ENCODE data around the gene MED13L.
"Not testable (repeated sequence)": the region's sequence is repeated elsewhere in the genome, so short reads cannot be mapped to it uniquely, and the experiment has no call there.

MED13L gene

DNA sequence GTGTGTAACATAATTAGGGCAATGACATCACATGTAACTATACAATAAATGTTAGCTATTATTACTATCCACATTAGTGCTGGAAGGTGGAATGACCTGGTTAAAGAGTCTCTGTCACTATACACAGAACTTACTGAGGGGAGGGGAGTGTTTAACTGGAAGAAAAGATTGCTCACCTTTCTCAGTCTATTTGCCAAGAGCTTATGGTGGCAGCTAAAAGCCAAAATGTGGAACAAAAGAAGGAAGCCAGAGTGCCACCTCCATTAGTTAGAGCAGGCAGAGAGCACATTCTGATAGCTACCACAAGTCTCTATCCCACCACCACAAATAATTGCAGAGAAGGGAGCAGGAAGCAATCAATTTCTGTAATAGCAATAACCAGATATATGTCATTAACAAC, 124.4 kb downstream of the MED13L start:
- no peak for DNase-seq (ENCODE audit: low read depth in 2 of 2)

DNA sequence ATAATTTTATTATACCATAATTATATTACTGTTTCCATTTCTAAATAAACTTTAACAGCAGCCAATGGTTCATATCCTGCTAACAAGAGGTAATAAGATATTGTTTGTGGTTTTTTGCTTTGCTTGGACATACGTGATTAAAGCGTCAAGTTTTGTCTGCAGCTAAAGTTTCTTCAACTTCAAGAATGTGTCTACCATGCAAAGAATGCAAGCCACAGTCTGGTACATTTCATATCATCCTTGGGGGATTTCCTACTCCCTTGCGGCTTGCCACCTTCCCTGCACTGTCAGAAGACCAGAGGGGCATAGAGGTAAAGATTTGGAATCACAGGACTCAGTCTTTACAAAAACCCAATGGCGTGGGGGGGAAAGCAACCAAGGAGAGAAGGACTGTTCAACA, 125.2 kb downstream of the MED13L start:
- DNase-seq (ENCODE audit: low read depth in 2 of 2): no peak

DNA sequence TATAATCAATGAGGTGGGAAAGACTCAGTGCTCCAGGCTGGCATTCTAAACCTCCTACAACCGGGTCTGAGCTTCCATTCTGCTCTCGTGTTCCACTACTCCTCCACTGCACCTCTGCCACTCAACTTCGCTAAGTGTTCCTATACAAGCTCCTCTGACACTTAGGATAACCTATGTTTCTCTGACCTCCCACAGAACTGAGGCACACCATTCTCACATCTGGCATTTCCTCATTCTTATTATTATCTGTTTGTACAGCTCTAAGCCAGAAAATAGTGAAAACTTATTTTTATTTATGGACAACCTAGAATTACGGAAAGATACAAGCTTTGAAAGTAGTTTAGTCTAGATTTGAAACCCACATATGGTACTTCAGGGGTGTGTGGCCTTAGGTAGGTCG, 127.0 kb downstream of the MED13L start:
- no peak for DNase-seq (ENCODE audit: low read depth in 2 of 2)

DNA sequence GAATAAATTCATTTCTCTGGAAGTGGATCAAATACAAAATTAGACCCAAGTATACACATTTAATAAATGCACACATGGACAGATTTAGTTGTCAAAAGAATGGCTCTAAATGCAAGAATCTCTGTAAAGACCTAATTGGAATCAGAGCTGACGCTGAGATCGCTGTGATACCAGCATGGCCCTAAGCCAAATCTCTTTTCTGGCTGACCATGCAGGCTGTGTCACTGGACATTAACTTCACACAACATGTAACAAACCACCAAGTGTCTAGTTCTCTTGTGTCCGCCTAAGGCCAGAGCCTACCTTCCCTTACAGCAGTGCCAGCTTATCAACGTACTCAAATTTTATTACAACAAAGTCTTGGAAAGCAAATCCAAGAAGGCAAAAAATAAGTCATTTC, 127.5 kb downstream of the MED13L start:
- DNase-seq (ENCODE audit: low read depth in 2 of 2): no peak

DNA sequence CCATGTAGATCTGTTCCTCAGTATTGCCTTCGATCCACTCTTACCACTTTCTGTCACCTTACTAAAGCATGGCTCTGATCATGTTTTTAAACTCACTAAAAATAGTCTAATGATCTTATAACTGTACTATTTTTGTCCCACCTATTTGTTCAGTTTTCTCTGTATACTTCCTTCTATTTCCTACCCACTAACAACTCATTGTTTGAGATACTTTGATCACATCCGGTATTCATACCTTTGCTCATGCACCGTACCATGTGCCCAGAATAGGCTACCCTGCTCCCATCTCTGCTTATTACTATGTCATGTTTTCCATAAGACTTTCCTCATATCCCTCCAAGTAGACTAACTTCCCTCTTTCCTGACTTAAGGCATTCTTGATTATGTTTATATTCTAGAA, 128.6 kb downstream of the MED13L start:
- DNase-seq (ENCODE audit: low read depth in 2 of 2): no peak

DNA sequence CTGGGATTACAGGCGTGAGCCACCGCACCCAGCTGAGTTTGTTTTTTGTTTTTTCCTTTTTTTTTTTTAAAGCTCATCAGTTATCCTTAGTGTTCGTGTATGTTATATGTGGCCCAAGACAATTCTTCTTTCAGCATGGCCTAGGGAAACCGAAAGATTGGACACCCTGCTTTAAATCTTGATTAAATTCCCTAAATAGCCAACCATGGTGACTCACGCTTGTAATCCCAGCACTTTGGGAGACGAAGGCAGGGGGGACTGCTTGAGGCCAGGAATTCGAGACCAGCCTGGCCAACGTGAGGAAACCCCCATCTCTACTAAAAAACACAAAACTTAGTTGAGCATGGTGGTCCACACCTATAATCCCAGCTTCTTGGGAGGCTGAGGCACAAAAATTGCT, 131.1 kb downstream of the MED13L start:
- no peak for DNase-seq (ENCODE audit: low read depth in 2 of 2)

DNA sequence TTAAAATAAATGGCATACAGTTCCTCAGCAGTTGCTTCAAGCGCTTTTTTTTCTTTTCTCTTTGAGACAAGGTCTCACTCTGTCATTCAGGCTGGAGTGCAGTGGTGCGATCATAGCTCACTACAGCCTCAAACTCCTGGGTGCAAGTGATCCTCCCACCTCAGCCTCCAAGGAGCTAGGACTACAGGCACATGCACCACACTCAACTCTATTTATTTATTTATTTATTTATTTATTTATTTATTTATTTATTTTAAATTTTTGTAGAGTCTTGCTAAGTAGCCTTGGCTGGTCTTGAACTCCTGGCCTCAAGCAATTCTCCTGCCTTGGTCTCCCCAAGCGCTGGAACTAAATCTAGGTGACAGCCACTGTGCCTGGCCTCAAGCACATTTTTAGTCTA, 132.0 kb downstream of the MED13L start:
- no peak for DNase-seq (ENCODE audit: low read depth in 2 of 2)

DNA sequence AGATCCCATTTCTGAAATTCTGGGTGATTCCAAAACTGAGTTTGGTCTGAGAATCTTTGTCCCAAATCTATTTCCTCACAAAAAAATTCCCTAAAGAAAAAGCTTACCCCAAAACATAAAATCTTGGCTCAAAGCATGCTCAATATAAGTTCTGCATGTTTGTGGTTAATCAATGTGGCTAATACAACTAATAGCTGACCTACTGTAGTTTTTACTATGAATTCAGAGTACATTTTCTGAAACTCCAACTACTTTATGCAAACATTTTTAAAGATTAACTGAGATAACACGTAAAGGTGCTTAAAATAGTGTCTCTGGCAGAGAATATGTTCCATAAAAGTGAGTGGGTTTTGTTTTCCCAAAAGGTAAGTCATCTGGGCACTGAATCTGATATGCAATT, 133.1 kb downstream of the MED13L start:
- no peak for DNase-seq (ENCODE audit: low read depth in 2 of 2)

DNA sequence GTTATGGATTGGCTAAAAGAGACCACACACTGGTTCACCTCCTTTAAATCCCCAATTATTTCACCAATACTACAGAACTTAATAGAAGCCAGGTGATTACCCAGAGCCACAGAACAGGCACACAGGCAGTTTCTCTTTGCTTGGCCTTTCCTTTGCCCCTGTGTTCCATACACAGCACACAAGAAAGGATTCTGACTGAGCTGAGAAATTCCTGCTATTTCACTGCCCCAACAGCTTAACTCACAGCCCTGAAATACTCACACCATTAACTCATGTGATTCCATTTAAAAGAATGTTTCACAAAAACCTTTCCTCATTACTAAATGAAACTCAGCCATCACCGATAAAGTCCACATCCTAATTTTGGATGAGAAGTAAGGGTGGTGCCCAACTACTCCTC, 133.6 kb downstream of the MED13L start:
- DNase-seq (ENCODE audit: low read depth in 2 of 2): no peak

DNA sequence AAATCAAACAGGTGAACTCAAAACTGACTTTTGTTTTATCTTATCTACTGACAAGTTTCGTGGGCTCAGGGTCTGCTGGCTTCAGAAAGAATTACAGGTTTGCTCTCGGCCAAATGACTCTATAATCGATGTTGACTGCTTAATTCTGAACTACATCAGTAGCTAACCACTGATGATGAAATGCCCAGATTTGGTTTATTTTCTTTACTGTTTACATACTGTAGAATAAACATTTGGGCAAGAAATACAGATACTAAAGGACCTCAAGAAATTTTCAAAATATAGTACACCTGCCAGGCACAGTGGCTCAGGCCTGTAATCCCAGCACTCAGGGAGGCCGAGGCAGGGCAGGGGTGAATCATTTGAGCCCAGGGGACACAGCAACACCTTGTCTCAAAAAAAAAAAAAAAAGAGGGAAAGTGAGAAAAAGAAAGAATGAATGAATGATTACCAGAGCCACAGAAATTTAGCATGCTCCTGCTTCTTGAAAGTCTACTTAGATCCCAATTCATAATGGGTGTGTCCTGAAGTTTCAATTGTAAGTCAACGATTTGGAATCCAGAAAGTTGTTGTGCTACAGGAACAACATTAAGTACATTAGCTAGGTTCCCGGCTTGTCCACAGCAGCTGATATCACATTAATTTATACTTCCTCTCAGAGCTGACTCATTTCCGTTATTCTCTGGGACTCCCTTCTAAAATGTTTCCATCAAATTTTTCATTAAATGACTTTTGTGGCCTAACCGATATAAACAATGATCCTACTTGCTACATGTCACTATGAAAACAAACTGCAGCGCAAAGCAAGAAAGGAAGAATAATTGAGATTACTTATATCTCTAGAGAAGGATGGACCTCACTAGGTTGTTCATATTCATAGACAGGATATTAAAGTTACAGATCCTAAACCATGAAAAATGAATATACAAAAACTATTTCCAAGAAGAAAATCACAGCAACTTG, 134.3 kb downstream of the MED13L start:
- no peak for DNase-seq (ENCODE audit: low read depth in 2 of 2)

DNA sequence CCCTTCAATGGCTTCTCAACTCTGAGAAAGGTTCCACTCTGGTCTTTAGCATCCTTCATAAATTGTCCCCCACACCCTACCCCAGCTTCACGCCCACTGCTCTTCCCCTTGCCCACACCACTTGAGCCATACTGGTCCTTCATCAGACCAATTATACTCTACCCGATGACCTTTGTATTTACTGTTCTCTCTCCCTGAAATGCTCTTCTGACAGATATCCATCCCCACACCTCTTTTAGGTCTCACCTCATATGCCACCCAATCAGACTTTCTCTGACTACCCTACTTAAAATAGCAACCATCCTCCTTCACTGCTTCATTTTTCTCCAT, 135.7 kb downstream of the MED13L start:
- no peak for DNase-seq (ENCODE audit: low read depth in 2 of 2)

DNA sequence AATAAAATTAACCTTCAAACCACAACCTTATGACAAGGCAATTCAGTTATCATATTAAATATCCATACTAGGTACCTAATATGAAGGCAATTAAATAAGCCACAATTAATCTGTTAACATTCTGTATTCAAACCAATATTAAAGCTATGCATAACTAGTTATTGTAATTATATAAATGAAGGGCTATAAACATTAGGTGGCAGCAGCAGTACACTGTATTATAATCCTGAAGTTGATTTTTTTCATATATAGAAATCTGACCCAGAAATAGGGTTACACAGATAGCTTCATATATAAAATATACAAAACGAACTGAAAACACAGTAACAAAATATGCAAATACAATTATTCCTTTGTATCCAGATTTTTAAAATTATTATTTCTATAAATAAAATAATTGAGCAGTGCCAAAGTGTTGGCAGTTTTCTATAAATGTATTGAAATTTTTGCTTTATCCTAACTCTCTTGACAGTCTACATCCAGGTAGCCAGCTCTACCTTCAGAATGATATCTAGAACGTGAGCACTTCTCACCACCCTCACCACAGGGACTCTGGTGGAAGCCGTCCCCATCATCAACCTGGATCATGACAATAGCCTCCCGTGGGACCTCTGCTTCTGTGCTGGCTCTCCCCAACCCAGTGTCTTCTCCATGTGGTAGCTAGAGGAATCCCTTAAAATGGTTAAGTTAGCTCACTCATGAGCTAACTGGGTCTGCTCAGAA, 136.2 kb downstream of the MED13L start:
- DNase-seq (ENCODE audit: low read depth in 2 of 2): no peak

DNA sequence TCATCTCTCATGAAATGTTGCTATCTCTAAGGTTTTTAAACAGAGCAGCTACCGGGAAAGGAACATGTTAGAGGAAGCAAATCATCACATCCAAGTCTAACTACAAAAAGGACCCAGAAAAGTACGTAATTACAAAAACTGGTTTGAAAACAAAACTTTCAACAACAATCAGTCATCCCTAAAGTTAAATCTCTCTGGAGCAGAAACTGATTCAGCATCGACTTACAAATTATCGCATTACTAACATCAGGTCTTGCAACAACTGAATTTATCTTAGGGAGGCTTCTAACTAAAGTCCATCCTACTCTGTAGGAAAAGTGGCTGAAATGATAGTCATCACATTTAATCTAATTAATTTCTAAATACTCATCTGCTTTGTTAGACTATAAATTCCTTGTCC, 137.0 kb downstream of the MED13L start:
- DNase-seq (ENCODE audit: low read depth in 2 of 2): no peak

DNA sequence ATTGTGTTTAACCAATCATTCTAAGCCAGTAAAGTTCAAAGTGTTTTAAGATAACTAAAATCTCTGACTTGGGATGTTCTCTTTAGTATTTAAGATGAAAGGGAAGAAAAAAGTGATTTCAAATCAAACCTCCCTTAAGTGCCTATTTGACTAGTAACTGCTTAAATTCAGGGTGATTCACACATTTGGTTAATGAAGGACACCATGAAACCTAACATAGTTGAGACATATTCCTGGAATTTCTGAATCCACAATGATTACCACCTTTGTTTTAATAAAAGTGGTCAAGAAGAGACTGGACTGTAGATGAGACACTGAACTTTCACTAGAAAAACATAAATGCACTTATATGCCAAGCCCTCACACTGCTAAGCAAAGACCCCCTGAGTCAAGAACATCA, 138.7 kb downstream of the MED13L start:
- no peak for DNase-seq (ENCODE audit: low read depth in 2 of 2)

DNA sequence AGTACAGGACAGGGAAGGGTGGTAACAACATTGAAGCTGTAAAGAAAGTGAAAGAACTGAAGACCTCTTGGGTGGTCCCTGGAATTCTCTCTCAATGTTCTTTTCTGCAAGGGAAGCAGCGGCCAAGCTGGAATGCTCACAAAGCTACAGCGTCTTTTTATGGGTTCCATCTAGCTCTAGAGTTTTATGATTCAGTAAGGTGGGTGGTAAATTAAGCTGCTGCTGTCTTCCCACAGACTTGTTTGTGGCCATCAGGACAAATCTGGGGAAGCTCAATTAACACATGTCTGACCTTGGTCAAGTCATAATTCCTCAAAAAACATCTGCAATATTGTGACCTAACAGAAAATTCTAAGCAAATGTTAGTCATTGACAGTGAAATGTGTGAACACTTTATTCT, 139.1 kb downstream of the MED13L start:
- no peak for DNase-seq (ENCODE audit: low read depth in 2 of 2)

DNA sequence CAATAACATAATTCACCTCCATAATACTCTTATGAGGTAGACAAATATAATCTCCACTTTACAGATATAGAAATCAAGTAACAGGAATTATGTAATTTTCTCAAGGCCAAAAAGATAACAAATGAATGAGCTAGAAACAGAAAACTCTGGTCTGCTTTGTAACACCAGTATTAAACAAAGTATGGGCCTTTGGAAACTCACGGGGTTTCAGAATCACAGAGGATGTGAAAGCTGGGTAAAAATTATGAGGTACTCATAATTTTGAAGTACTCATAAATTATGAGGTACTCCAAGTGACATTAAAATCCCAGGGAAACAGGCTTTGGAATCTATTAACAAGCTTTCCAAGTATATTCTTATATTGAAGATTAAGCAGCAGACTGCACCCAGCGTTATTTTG, 140.2 kb downstream of the MED13L start:
- DNase-seq (ENCODE audit: low read depth in 2 of 2): no peak

DNA sequence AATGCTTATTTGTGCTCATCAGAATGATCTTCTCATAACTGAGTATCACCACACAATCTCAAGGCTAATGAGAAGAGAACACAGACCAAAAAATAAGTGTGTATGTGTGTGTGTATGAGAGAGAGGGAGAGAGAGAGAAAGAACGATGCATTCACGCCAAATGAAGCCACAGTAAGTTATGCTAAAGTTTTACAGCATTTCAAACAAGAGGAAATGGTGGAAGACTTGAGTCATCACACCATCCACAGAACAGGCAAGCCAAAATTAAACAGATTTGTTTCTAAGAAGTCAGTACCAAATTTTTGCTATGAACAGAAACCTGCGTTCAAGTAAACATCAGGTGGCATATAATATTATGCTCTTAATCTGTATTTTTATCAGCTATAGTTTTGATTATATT, 141.2 kb downstream of the MED13L start:
- DNase-seq (ENCODE audit: low read depth in 2 of 2): no peak

DNA sequence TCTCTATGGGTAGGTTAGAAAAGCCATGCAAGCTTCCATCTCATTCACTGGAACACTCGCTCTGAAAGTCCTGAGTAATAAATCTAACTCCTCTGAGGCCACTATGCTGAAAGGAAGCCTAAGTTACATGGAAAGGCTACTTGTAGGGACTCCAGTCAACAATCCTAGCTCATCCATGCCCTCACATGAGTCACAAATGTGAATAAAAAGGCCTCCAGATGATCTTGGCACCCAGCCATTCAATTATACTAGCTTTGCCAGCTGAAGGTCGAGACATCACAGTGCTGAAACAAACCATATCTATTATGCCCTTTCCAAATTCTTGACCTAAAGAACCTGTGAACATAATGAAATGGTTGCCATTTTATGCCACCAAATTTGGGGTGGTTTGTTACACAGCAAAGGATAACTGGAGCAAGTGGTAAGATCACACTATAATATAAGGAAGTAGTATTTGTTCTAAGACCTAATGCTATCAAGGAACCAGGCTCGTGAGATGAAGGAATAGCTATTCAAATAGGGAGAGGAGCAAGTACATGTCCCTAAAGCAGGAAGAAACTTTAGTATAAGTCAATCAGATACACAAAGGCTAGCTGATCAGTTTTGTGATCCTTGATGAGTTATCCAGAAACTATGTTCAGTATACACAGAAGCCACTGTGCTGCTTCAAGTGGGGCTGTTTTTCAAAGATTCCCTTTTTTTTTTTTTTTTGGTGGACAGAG, 142.1 kb downstream of the MED13L start:
- DNase-seq (ENCODE audit: low read depth in 2 of 2): no peak

DNA sequence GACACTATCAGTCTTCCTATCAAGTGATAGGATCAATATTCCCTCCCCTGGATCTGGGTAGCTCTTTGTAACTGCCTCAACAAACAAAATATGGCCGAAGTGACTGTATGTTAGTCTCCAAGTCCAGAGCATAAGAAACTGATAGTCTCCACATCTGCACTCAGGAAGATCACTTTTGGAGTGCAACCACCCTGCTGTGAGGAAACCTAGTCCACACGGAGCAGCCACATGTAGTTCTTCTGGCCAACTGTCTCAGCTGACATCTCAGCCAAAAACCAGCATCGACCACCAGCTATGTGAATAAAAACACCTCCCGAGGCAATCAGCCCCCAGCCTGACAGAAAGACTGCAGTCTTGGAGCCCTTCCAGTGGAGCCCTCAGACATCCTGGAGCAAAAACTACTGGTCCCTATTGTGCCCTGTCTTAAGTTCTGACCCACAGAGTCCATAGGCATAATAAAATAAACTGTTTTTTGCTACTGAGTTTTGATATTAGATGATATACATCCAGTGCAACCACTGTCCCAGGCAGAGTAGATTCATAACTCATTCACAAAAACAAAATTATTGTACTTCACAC, 143.8 kb downstream of the MED13L start:
- no peak for DNase-seq (ENCODE audit: low read depth in 2 of 2)

DNA sequence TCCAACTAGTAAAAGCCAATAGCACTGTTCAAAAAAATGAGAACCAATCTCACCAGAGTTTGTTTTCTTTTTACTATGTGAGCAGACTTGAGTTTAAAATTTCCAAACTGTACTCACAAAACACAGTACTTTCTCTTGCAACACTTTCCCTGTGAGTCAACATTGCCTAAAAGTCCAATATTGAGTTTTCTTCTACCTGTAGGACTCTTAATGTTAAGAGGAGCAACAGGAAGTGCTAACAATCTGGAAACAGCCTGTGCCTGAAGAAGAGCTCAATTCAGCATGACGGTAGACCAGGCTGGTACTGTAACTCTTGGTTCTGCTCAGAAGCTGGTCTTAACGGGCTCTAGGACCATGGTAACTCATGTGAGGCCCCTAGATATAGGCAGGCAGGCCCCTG, 144.3 kb downstream of the MED13L start:
- no peak for DNase-seq (ENCODE audit: low read depth in 2 of 2)

DNA sequence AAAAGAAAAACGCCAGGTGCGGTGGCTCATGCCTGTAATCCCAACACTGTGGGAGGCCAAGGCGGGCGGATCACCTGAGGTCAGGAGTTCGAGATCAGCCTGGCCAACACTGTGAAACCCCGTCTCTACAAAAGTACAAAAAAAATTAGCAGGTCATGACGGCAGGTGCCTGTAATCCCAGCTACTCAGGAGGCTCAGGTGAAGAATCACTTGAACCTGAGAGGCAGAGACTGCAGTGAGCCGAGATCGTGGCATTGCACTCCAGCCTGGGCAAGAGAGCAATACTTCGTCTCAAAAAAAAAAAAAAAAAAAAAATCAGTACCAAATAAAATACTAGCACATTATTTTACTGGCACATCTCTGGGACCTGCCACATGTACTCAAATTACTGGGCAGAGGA, 145.5 kb downstream of the MED13L start:
- not testable (repeated sequence) for DNase-seq (ENCODE audit: low read depth in 2 of 2)

DNA sequence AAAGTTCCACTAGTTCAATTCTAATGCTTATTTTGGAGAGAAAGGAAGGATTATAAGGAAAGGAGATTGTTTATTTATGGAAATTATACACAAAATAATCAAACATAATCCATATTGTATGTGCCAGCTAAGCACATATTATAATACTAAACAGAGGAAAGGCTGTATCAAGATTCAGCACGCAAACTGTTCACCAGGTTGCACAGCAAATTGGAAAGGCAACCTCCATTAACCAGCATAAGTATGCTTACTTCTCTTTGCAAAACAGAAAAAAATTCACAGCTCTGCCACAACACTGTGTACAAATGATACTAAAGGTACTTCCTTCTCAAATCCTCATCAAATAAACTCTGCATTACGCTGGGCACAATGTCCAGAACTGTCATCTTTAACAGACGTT, 146.3 kb downstream of the MED13L start:
- DNase-seq (ENCODE audit: low read depth in 2 of 2): no peak

Measured in activated CD8-positive, alpha-beta memory T cell treated with anti-CD3 and anti-CD28 coated beads for 4 hours (primary cell).